ENCODE measurements around the gene SPRYD3.
"Not testable (repeated sequence)": the region's sequence is repeated elsewhere in the genome, so short reads cannot be mapped to it uniquely, and the experiment has no call there.

SPRYD3 gene

GRCh38 chr12:53113136-53113705 is 34.0 kb upstream of the SPRYD3 start:
- Histone ChIP-seq H3K4me1 (ENCODE audit: control insufficient read depth, insufficient read depth, low read length) (peaks cover 2% of the 10 kb centered on the region), H3K9ac (ENCODE audit: low read depth, low read length) (no peak overlapping the region), H3K4me3 (ENCODE audit: low read depth, low read length) (no peak overlapping the region), H3K27me3 (ENCODE audit: control insufficient read depth, insufficient read depth, low read length) (peaks cover 3% of the 10 kb centered on the region), H3K9me3 (ENCODE audit: control insufficient read depth, insufficient read depth, low read length) (no peaks in the 10 kb centered on the region), H3K36me3 (ENCODE audit: control insufficient read depth, insufficient read depth, low read length) (no peaks in the 10 kb centered on the region)

GRCh38 chr12:53112431-53112830 is 33.2 kb upstream of the SPRYD3 start:
- not testable (repeated sequence) for H3K27me3 ChIP-seq (ENCODE audit: control insufficient read depth, insufficient read depth, low read length); H3K9me3 ChIP-seq (ENCODE audit: control insufficient read depth, insufficient read depth, low read length); H3K4me1 ChIP-seq (ENCODE audit: control insufficient read depth, insufficient read depth, low read length); H3K4me3 ChIP-seq (ENCODE audit: low read depth, low read length); H3K36me3 ChIP-seq (ENCODE audit: control insufficient read depth, insufficient read depth, low read length); H3K9ac ChIP-seq (ENCODE audit: low read depth, low read length)

- no peak overlapping the region for H3K4me3 ChIP-seq (ENCODE audit: low read depth, low read length)
- H3K9me3 ChIP-seq (ENCODE audit: control insufficient read depth, insufficient read depth, low read length): no peaks in the 10 kb centered on the region
- no peaks in the 10 kb centered on the region for H3K27me3 ChIP-seq (ENCODE audit: control insufficient read depth, insufficient read depth, low read length)
- H3K9ac ChIP-seq (ENCODE audit: low read depth, low read length): no peak overlapping the region
- H3K36me3 ChIP-seq (ENCODE audit: control insufficient read depth, insufficient read depth, low read length): no peaks in the 10 kb centered on the region
- peaks cover 5% of the 10 kb centered on the region for H3K4me1 ChIP-seq (ENCODE audit: control insufficient read depth, insufficient read depth, low read length)
Observed at GRCh38 chr12:53107122-53107521, 27.9 kb upstream of the SPRYD3 start.

- no peak overlapping the region for H3K4me3 ChIP-seq (ENCODE audit: low read depth, low read length)
- no peaks in the 10 kb centered on the region for H3K9me3 ChIP-seq (ENCODE audit: control insufficient read depth, insufficient read depth, low read length)
- H3K36me3 ChIP-seq (ENCODE audit: control insufficient read depth, insufficient read depth, low read length): no peaks in the 10 kb centered on the region
- H3K9ac ChIP-seq (ENCODE audit: low read depth, low read length): no peak overlapping the region
- H3K4me1 ChIP-seq (ENCODE audit: control insufficient read depth, insufficient read depth, low read length): peaks cover 5% of the 10 kb centered on the region
- no peaks in the 10 kb centered on the region for H3K27me3 ChIP-seq (ENCODE audit: control insufficient read depth, insufficient read depth, low read length)
Observed at GRCh38 chr12:53105712-53106439, 26.7 kb upstream of the SPRYD3 start.

- H3K27me3 ChIP-seq (ENCODE audit: control insufficient read depth, insufficient read depth, low read length): no peaks in the 10 kb centered on the region
- no peaks in the 10 kb centered on the region for H3K9me3 ChIP-seq (ENCODE audit: control insufficient read depth, insufficient read depth, low read length)
- H3K9ac ChIP-seq (ENCODE audit: low read depth, low read length): no peak overlapping the region
- peaks cover 5% of the 10 kb centered on the region for H3K4me1 ChIP-seq (ENCODE audit: control insufficient read depth, insufficient read depth, low read length)
- no peaks in the 10 kb centered on the region for H3K36me3 ChIP-seq (ENCODE audit: control insufficient read depth, insufficient read depth, low read length)
- no peak overlapping the region for H3K4me3 ChIP-seq (ENCODE audit: low read depth, low read length)
Observed at GRCh38 chr12:53105256-53105655, 26.1 kb upstream of the SPRYD3 start.

GRCh38 chr12:53103860-53104305 is 24.7 kb upstream of the SPRYD3 start:
- Histone ChIP-seq H3K27me3 (ENCODE audit: control insufficient read depth, insufficient read depth, low read length) (peaks cover 4% of the 10 kb centered on the region), H3K4me1 (ENCODE audit: control insufficient read depth, insufficient read depth, low read length) (peaks cover 9% of the 10 kb centered on the region), H3K9me3 (ENCODE audit: control insufficient read depth, insufficient read depth, low read length) (no peaks in the 10 kb centered on the region), H3K9ac (ENCODE audit: low read depth, low read length) (no peak overlapping the region), H3K36me3 (ENCODE audit: control insufficient read depth, insufficient read depth, low read length) (no peaks in the 10 kb centered on the region), H3K4me3 (ENCODE audit: low read depth, low read length) (no peak overlapping the region)

GRCh38 chr12:53102883-53103807 is 24.0 kb upstream of the SPRYD3 start, which contains the start of gene SOAT2:
Gene SOAT2 (plus strand): TSS chr12:53103486. CDS start chr12:53103578, 92 bp downstream.
- H3K9ac ChIP-seq (ENCODE audit: low read depth, low read length): no peak within 1 kb of the TSS

GRCh38 chr12:53101931-53102781 is 23.0 kb upstream of the SPRYD3 start:
- Histone ChIP-seq H3K9me3 (ENCODE audit: control insufficient read depth, insufficient read depth, low read length) (no peaks in the 10 kb centered on the region), H3K9ac (ENCODE audit: low read depth, low read length) (no peak overlapping the region), H3K36me3 (ENCODE audit: control insufficient read depth, insufficient read depth, low read length) (no peaks in the 10 kb centered on the region), H3K4me1 (ENCODE audit: control insufficient read depth, insufficient read depth, low read length) (peaks cover 14% of the 10 kb centered on the region), H3K4me3 (ENCODE audit: low read depth, low read length) (no peak overlapping the region), H3K27me3 (ENCODE audit: control insufficient read depth, insufficient read depth, low read length) (peaks cover 16% of the 10 kb centered on the region)

More at GRCh38 chr12:53102883-53103807, 24.0 kb upstream of the SPRYD3 start, which contains the start of gene SOAT2:
- no peaks in the 10 kb centered on the region for H3K9me3 ChIP-seq (ENCODE audit: control insufficient read depth, insufficient read depth, low read length)
- peaks cover 12% of the 10 kb centered on the region for H3K27me3 ChIP-seq (ENCODE audit: control insufficient read depth, insufficient read depth, low read length)
- H3K4me1 ChIP-seq (ENCODE audit: control insufficient read depth, insufficient read depth, low read length): peaks cover 15% of the 10 kb centered on the region
- H3K4me3 ChIP-seq (ENCODE audit: low read depth, low read length): no peak within 1 kb of the TSS
- no peaks in the 10 kb centered on the region for H3K36me3 ChIP-seq (ENCODE audit: control insufficient read depth, insufficient read depth, low read length)

GRCh38 chr12:53101266-53101665 is 22.1 kb upstream of the SPRYD3 start:
- no peaks in the 10 kb centered on the region for H3K9me3 ChIP-seq (ENCODE audit: control insufficient read depth, insufficient read depth, low read length)
- H3K9ac ChIP-seq (ENCODE audit: low read depth, low read length): no peak overlapping the region
- peaks cover 25% of the 10 kb centered on the region for H3K27me3 ChIP-seq (ENCODE audit: control insufficient read depth, insufficient read depth, low read length)
- H3K4me3 ChIP-seq (ENCODE audit: low read depth, low read length): no peak overlapping the region
- no peaks in the 10 kb centered on the region for H3K36me3 ChIP-seq (ENCODE audit: control insufficient read depth, insufficient read depth, low read length)
- peaks cover 11% of the 10 kb centered on the region for H3K4me1 ChIP-seq (ENCODE audit: control insufficient read depth, insufficient read depth, low read length)

GRCh38 chr12:53100466-53101151 is 21.4 kb upstream of the SPRYD3 start:
- peaks cover 14% of the 10 kb centered on the region for H3K4me1 ChIP-seq (ENCODE audit: control insufficient read depth, insufficient read depth, low read length)
- no peaks in the 10 kb centered on the region for H3K9me3 ChIP-seq (ENCODE audit: control insufficient read depth, insufficient read depth, low read length)
- H3K27me3 ChIP-seq (ENCODE audit: control insufficient read depth, insufficient read depth, low read length): peaks cover 31% of the 10 kb centered on the region
- no peaks in the 10 kb centered on the region for H3K36me3 ChIP-seq (ENCODE audit: control insufficient read depth, insufficient read depth, low read length)
- H3K9ac ChIP-seq (ENCODE audit: low read depth, low read length): no peak overlapping the region
- no peak overlapping the region for H3K4me3 ChIP-seq (ENCODE audit: low read depth, low read length)
